ENCODE results near the gene HDAC10. TPM values are rescaled to one million over a fixed set of nuclear protein-coding genes. Genes with fewer than 3 reads are reported as not detected.

The HDAC10 gene
- total RNA-seq, 1 donor from 2014 or later, result 81.5 TPM

DNA sequence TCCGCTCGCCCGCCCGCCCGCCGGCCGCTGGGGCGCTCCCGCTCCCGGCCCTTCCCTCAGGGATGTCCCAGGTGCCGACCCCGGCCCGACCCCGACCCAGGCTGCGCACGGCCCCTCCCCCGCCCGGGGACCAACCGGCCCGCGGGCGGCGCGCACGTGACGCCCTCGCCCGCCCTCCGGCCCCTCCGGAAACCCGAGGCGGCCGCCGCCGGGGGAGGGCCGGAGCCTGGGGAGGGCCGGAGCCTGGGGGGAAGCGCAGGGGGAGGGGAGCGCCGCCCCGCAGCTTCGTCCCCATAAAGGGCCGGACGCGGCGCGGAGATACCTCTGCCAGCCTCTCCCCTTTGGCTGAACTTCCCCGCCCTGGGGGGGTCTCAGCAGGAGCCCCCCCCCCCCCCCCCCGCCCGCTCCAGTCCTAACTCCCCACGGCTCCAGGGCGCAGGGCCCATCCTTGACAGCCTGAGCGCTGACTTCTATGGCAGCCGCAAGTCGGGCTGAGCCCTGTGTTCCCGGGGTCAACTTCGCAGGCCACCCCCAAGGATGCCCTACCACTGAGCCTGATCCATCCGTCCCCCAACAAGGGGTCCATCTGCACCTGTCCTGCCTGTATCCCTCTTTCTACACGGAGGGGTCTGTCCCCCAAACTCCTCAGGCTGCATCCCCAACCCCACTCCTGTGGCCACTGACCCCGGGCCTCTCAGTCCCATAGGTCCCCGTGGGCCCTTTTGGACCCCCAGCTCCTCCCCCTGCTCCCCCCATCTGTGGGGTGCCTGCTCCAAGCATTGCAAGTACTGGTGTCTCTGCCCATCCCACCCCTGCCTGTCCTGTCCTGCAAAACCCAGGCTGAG lies 10.8 kb upstream of the HDAC10 start, which contains the start of gene MAPK12:
TSS of gene MAPK12 (minus strand) at position 69 of the 845 bp plus-strand sequence. CDS start 174 bp downstream, outside the sequence.
- H3K4me3 Mint-ChIP-seq (ENCODE audit: low read depth), result peak within 1 kb of the TSS; percentile 72

DNA sequence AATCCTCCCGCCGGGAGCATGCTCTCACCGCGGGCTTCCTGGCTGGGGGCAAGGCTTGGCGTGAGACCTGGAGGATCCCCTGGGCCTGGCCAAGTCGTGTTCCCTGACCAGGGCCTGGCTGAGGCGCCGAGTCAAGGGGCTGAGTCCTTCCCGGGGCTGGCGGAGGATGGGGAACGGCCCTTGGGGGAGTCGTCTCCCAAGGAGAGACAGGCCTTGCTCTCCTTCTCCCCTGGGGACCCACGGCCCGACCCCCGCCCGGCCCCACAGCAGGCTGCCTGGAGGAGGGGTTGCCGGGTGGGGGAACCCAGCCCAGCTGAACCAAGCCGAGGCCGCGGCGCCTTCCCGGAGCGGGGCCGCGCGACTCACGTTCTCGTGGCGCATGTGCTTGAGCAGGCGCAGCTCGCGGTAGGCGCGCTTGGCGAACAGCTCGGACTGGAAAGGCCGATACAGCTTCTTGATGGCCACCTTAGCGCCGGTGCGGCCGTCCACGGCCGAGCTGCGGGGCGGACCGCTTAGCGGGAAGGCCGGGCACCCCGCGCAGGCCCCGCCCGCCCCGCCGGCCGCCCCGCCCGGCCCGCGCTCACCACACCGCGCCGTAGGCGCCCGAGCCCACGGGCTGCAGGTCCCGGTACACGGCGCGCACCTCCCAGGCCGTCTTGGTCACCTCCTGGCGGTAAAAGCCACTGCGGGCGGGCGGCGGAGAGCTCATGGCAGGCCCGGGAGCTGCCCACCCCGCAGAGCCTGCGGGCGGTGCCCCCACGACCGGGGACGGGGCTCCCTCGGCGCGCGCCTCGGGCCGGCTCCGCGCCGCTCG lies 9.9 kb upstream of the HDAC10 start:
- TF ChIP-seq CTCF (IDR thresholded peaks at IDR 0.05; ENCODE audit: unreplicated experiment), result no peak
- no peak for DNase-seq (ENCODE audit: low spot score, unreplicated experiment)
- Mint-ChIP-seq H3K9me3 (ENCODE audit: low read depth) (no peaks in the 10 kb centered on the region), H3K36me3 (ENCODE audit: insufficient read depth) (no peaks in the 10 kb centered on the region), H3K4me3 (ENCODE audit: low read depth) (peak overlapping the region; percentile 61), H3K4me1 (ENCODE audit: low read depth) (peaks cover 3% of the 10 kb centered on the region), H3K27ac (no peak overlapping the region), H3K27me3 (peaks cover 12% of the 10 kb centered on the region)

More for the DNA sequence above, 10.8 kb upstream of the HDAC10 start, which contains the start of gene MAPK12:
- peak; percentile 61 for DNase-seq (ENCODE audit: low spot score, unreplicated experiment)
- H3K27me3 Mint-ChIP-seq, result peaks cover 17% of the 10 kb centered on the region
- H3K36me3 Mint-ChIP-seq (ENCODE audit: insufficient read depth), result no peaks in the 10 kb centered on the region
- TF ChIP-seq CTCF (IDR thresholded peaks at IDR 0.05; ENCODE audit: unreplicated experiment), result no peak
- H3K27ac Mint-ChIP-seq, result peak within 1 kb of the TSS; percentile 16
- peaks cover 3% of the 10 kb centered on the region for H3K4me1 Mint-ChIP-seq (ENCODE audit: low read depth)
- H3K9me3 Mint-ChIP-seq (ENCODE audit: low read depth), result no peaks in the 10 kb centered on the region

GRCh38 chr22:50260434-50260800 lies 9.4 kb upstream of the HDAC10 start:
- Mint-ChIP-seq H3K4me1 (ENCODE audit: low read depth) (peaks cover 3% of the 10 kb centered on the region), H3K9me3 (ENCODE audit: low read depth) (no peaks in the 10 kb centered on the region), H3K27me3 (peaks cover 10% of the 10 kb centered on the region), H3K4me3 (ENCODE audit: low read depth) (peak overlapping the region; percentile 61), H3K27ac (no peak overlapping the region), H3K36me3 (ENCODE audit: insufficient read depth) (no peaks in the 10 kb centered on the region)
- no peak for DNase-seq (ENCODE audit: low spot score, unreplicated experiment)
- TF ChIP-seq CTCF (IDR thresholded peaks at IDR 0.05; ENCODE audit: unreplicated experiment), result no peak

GRCh38 chr22:50259302-50259701 lies 8.2 kb upstream of the HDAC10 start:
- Mint-ChIP-seq H3K27me3 (peaks cover 3% of the 10 kb centered on the region), H3K9me3 (ENCODE audit: low read depth) (no peaks in the 10 kb centered on the region), H3K27ac (no peak overlapping the region), H3K36me3 (ENCODE audit: insufficient read depth) (no peaks in the 10 kb centered on the region), H3K4me3 (ENCODE audit: low read depth) (peak overlapping the region; percentile 53), H3K4me1 (ENCODE audit: low read depth) (peaks cover 3% of the 10 kb centered on the region)
- no peak for DNase-seq (ENCODE audit: low spot score, unreplicated experiment)
- TF ChIP-seq CTCF (IDR thresholded peaks at IDR 0.05; ENCODE audit: unreplicated experiment), result no peak
